ENCODE data around the gene NSL1. TPM values are rescaled to one million over a fixed set of nuclear protein-coding genes. Genes with fewer than 3 reads are reported as not detected.

The NSL1 gene
- total RNA-seq, 1 experiment from 2014 or later, result 64.0 TPM

DNA sequence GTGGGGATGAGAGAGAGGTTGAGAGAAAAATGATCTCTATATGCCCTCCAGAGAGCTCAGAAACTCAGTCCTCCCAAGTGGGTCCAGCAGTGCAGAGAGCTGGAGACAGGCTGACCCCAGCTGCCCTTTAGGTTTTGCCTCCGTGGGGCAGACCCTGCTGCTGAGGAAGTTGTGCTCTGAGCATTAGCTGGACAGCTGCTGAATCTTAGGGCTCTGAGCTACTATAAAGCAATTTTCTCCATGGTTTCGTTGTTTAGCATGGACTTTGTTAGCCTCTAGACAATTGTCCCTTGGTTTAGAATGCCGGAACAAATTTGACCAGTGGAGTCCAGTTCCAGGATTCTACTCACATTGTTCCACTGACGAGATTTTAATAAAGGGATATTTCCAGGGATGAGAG is 114.0 kb downstream of the NSL1 start:
- no peak overlapping the region for H2AFZ ChIP-seq (ENCODE audit: low read length)
- no peaks in the 10 kb centered on the region for H3K36me3 ChIP-seq (ENCODE audit: insufficient read depth, low read length)
- no peaks in the 10 kb centered on the region for H3K9me2 ChIP-seq (replicated peaks; ENCODE audit: insufficient read depth, low read length)
- no peak overlapping the region for H3K9ac ChIP-seq (ENCODE audit: low read length)
- no peak overlapping the region for H3K27ac ChIP-seq (ENCODE audit: low read length)
- no peaks in the 10 kb centered on the region; the same call in 1 of the 2 replicates for H3K4me1 ChIP-seq (ENCODE audit: low read length)
- H3K9me3 ChIP-seq (ENCODE audit: low read length), result no peaks in the 10 kb centered on the region
- no peak overlapping the region for H3K4me3 ChIP-seq (ENCODE audit: low read length)
- H3K79me2 ChIP-seq (ENCODE audit: low read length), result no peaks in the 10 kb centered on the region
- no peak overlapping the region for H3K4me2 ChIP-seq (ENCODE audit: low read depth, low read length, poor library complexity, severe bottlenecking)
- H4K20me1 ChIP-seq (ENCODE audit: insufficient read depth, low read depth, low read length), result no peaks in the 10 kb centered on the region
- DNase-seq, result no peak
- H3K27me3 ChIP-seq (ENCODE audit: low read length), result no peaks in the 10 kb centered on the region

DNA sequence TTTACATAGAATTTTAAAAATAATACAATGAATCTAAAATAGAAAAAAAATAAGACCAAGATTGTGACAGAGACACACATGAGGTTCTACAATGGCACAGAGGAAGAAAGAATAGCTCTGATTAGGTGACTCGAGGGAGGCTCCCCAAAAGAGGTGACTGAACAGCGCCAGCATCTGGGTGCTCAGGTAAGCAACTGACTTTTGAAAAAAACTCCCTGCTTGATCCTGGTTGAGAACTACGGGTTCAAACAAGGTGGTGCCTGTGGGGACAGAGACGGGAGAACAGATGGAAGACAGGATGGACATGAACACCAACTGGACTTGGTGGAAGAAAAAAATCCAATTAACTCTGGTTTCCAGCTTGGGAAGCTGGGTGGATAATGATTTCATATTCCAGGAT is 114.4 kb downstream of the NSL1 start:
- no peaks in the 10 kb centered on the region for H3K27me3 ChIP-seq (ENCODE audit: low read length)
- DNase-seq, result no peak
- no peak overlapping the region for H2AFZ ChIP-seq (ENCODE audit: low read length)
- no peaks in the 10 kb centered on the region for H3K9me3 ChIP-seq (ENCODE audit: low read length)
- H3K9me2 ChIP-seq (replicated peaks; ENCODE audit: insufficient read depth, low read length), result no peaks in the 10 kb centered on the region
- no peaks in the 10 kb centered on the region; the same call in 1 of the 2 replicates for H3K4me1 ChIP-seq (ENCODE audit: low read length)
- H3K4me2 ChIP-seq (ENCODE audit: low read depth, low read length, poor library complexity, severe bottlenecking), result no peak overlapping the region
- H3K9ac ChIP-seq (ENCODE audit: low read length), result no peak overlapping the region
- H3K36me3 ChIP-seq (ENCODE audit: insufficient read depth, low read length), result no peaks in the 10 kb centered on the region
- no peaks in the 10 kb centered on the region for H4K20me1 ChIP-seq (ENCODE audit: insufficient read depth, low read depth, low read length)
- H3K79me2 ChIP-seq (ENCODE audit: low read length), result no peaks in the 10 kb centered on the region
- no peak overlapping the region for H3K4me3 ChIP-seq (ENCODE audit: low read length)
- H3K27ac ChIP-seq (ENCODE audit: low read length), result no peak overlapping the region

Other genes starting within 250 kb of the NSL1 start
- 4.1 and 8.0 TPM in 2 replicates for gene ATF3, start 183.0 kb downstream of the NSL1 start, total RNA-seq (2014; rRNA removed; shearing (Covaris generic); ENCODE audit: low replicate concordance)
- 4.4 and 7.7 TPM in 2 replicates for gene BATF3, start 91.9 kb downstream of the NSL1 start, total RNA-seq (2014; rRNA removed; shearing (Covaris generic); ENCODE audit: low replicate concordance)
- 34.1 and 47.6 TPM in 2 replicates for gene TATDN3, start 117 bp upstream of the NSL1 start, total RNA-seq (2014; rRNA removed; shearing (Covaris generic); ENCODE audit: low replicate concordance)
- gene SPATA45, start 55.9 kb upstream of the NSL1 start, total RNA-seq (2014; rRNA removed; shearing (Covaris generic); ENCODE audit: low replicate concordance), result not detected in 2 replicates
- 13.0 and 32.8 TPM in 2 replicates for gene FLVCR1, start 66.5 kb upstream of the NSL1 start, total RNA-seq (2014; rRNA removed; shearing (Covaris generic); ENCODE audit: low replicate concordance)
- gene VASH2, start 158.8 kb upstream of the NSL1 start, total RNA-seq (2014; rRNA removed; shearing (Covaris generic); ENCODE audit: low replicate concordance), result not detected in 2 replicates
- 49.1 and 97.1 TPM in 2 replicates for gene ANGEL2, start 224.1 kb upstream of the NSL1 start, total RNA-seq (2014; rRNA removed; shearing (Covaris generic); ENCODE audit: low replicate concordance)

All from Karpas-422 (cell line).